Kidney (tissue), 14 donors: ENCODE measurements around the gene NYNRIN. TPM values are rescaled to one million over a fixed set of nuclear protein-coding genes. Genes with fewer than 3 reads are reported as not detected.

Source experiments
- DNase-seq, 5 donors: peaks; one replicate each; pipeline ENCODE4 v3.0.0-alpha.2; 2013 to 2020
- FAIRE-seq: peaks from 2 replicates; lab custom pipeline; 2012; peaks lifted over from hg19 to GRCh38; lab: Jason Lieb, UNC
- H3K27ac ChIP-seq, 2 donors: one replicate each; pipeline ENCODE4 v1.7.0; 2013; ENCODE audit warnings: low read depth in 2 of 2, low read length in 2 of 2, inconsistent platforms in 1 of 2
- H3K27me3 ChIP-seq: one replicate; pipeline ENCODE4 v1.7.1; 2013; ENCODE audit warnings: low read length, inconsistent platforms; ENCODE audit not compliant: control insufficient read depth, insufficient read depth
- H3K36me3 ChIP-seq, 3 donors: one replicate each; pipeline versions ENCODE4 v1.7.0 to v1.7.1; 2013; ENCODE audit warnings: low read length in 3 of 3, control low read depth in 1 of 3, inconsistent platforms in 1 of 3; ENCODE audit not compliant: insufficient read depth in 3 of 3, control insufficient read depth in 2 of 3
- H3K4me1 ChIP-seq, 3 donors: one replicate each; pipeline versions ENCODE4 v1.7.0 to v1.7.1; 2013; ENCODE audit warnings: low read length in 3 of 3, inconsistent platforms in 1 of 3, low read depth in 1 of 3; ENCODE audit not compliant: control insufficient read depth in 2 of 3, insufficient read depth in 2 of 3
- H3K4me3 ChIP-seq, 3 donors: one replicate each; pipeline versions ENCODE4 v1.7.0 to v1.8.1; 2013; ENCODE audit warnings: low read length in 3 of 3, control low read depth in 1 of 3, inconsistent platforms in 1 of 3
- H3K9ac ChIP-seq, 3 donors: one replicate each; pipeline versions ENCODE4 v1.7.0 to v1.7.1; 2013; ENCODE audit warnings: low read length in 3 of 3, control low read depth in 1 of 3, inconsistent platforms in 1 of 3
- H3K9me3 ChIP-seq, 3 donors: one replicate each; pipeline versions ENCODE4 v1.7.0 to v1.7.1; 2013; ENCODE audit warnings: low read length in 3 of 3, control low read depth in 1 of 3, inconsistent platforms in 1 of 3; ENCODE audit not compliant: control insufficient read depth in 2 of 3, insufficient read depth in 1 of 3
- CTCF ChIP-seq: IDR thresholded peaks from 3 replicates; pipeline ENCODE4 v1.5.1; 2012; ENCODE audit warnings: mild to moderate bottlenecking, moderate library complexity, borderline replicate concordance; ENCODE audit not compliant: insufficient read depth; ENCODE audit errors: extremely low read depth
- intact Hi-C: fragments of 100-400 bp; cut with DNase I; formaldehyde crosslinking; loops from one replicate; pipeline ENCODE4 v1.11.1; 2022
- polyA plus RNA-seq: library from polyadenylated mRNA; stranded (reverse); fragments of 350-450 nt; fragmentation: Illumina TruSeq; extraction: RNeasy Lipid Tissue Mini Kit (QIAGEN cat#74804); gene quantifications from one replicate; pipeline ENCODE4 v1.2.3, GENCODE V29; 2014; ENCODE audit warnings: low read depth, low replicate concordance; ENCODE audit not compliant: insufficient read depth
- total RNA-seq: library from RNA; stranded (reverse); fragmentation: NEBNext Ultra II Directional; extraction: Animal tissue kit (Norgen Biotek cat#: 25700); gene quantifications from one replicate; pipeline ENCODE4 v1.2.1, GENCODE V29; 2021
- donor health status: control.
- donor health status: control.
- donor health status: control.
- donor health status: control.
- donor health status: control.
- donor health status: DM: yes; HTN: yes; CAD: no.
- donor health status: Normal renal cell carcinoma (clear cell type).

NYNRIN gene
- total and polyA plus RNA-seq, 2 donors from 2014 or later = 4.4 to 12.1 TPM

- no peak for DNase-seq
- no peak overlapping the region for H3K9ac ChIP-seq
- intact Hi-C loops = loop anchor here (10.0 kb wide), 1 partner anchor 48 kb away; the partner anchor contains the start of genes CBLN3 and KHNYN
- no peaks in the 10 kb centered on the region for H3K4me1 ChIP-seq
- FAIRE-seq = no peak
- no peak for TF ChIP-seq CTCF
- H3K4me3 ChIP-seq = no peak overlapping the region
- no peak overlapping the region for H3K27ac ChIP-seq
- no peaks in the 10 kb centered on the region for H3K27me3 ChIP-seq
- H3K9me3 ChIP-seq = no peaks in the 10 kb centered on the region
- peaks cover 0 to 2% (median 0%) of the 10 kb centered on the region in 3 donors for H3K36me3 ChIP-seq
Observed at GRCh38 chr14:24376448-24377070, 22.2 kb upstream of the NYNRIN start.

DNA sequence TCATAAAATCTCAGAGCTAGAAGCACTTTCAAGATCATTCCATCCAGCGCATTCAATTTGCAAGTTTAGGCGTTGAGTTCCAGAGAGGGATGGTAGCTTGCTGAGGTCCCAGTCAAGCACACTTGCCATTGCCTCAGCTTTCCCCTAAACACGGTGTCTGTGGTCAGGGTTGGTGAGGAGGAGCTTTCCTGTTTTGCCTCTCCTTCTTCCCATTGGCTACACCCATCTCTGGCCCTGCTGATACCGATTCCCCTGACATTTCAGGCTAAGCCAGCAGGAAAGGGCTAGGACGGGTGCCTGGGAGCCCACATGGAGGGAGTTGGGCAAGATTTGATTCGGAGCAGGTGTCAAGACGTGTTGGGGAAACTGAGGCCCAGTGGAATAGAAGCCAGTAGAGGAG lies 21.7 kb upstream of the NYNRIN start:
- Histone ChIP-seq H3K4me3 (no peak overlapping the region), H3K4me1 (no peaks in the 10 kb centered on the region), H3K9me3 (no peaks in the 10 kb centered on the region), H3K36me3 (peaks cover 0 to 2% (median 0%) of the 10 kb centered on the region in 3 donors), H3K27me3 (no peaks in the 10 kb centered on the region), H3K27ac (no peak overlapping the region), H3K9ac (no peak overlapping the region)
- TF ChIP-seq CTCF = no peak
- DNase-seq (no peak), FAIRE-seq (no peak)
- intact Hi-C loops = loop anchor here (10.0 kb wide), 1 partner anchor 48 kb away; the partner anchor contains the start of genes CBLN3 and KHNYN

- TF ChIP-seq CTCF = no peak
- intact Hi-C loops = loop anchor here (10.0 kb wide), 1 partner anchor 47 kb away; the partner anchor contains the start of genes CBLN3 and KHNYN
- FAIRE-seq = no peak
- Histone ChIP-seq H3K27me3 (no peaks in the 10 kb centered on the region), H3K27ac (no peak overlapping the region), H3K9me3 (no peaks in the 10 kb centered on the region), H3K36me3 (peaks cover 0 to 2% (median 0%) of the 10 kb centered on the region in 3 donors), H3K4me1 (no peaks in the 10 kb centered on the region), H3K9ac (no peak overlapping the region), H3K4me3 (no peak overlapping the region)
- no peak for DNase-seq
Observed at GRCh38 chr14:24377657-24378056, 21.1 kb upstream of the NYNRIN start.
